KMS-11 (cell line): ENCODE data around the gene ZNF30.

Experiments used
- H2AFZ ChIP-seq: fragments of 200-600 bp; sonication (generic); 2 replicates; pipeline ENCODE4 v1.6.1; 2016; ENCODE audit warnings: antibody characterized with exemption, mixed run types, low read depth
- H3K27ac ChIP-seq: fragments of 200-600 bp; sonication (generic); 2 replicates; pipeline ENCODE4 v1.6.1; 2016; ENCODE audit warnings: mild to moderate bottlenecking, mixed run types
- H3K27me3 ChIP-seq: fragments of 200-600 bp; sonication (generic); 2 replicates; pipeline ENCODE4 v1.6.1; 2017; ENCODE audit warnings: mild to moderate bottlenecking, low read depth, mixed run types, moderate library complexity; ENCODE audit not compliant: insufficient read depth
- H3K36me3 ChIP-seq: fragments of 200-600 bp; sonication (generic); 2 replicates; pipeline ENCODE4 v1.6.1; 2017; ENCODE audit warnings: mild to moderate bottlenecking, mixed run types; ENCODE audit not compliant: insufficient read depth
- H3K4me1 ChIP-seq: fragments of 200-600 bp; sonication (generic); 2 replicates; pipeline ENCODE4 v1.6.1; 2016; ENCODE audit warnings: mild to moderate bottlenecking, low read depth, mixed run types; ENCODE audit not compliant: poor library complexity, severe bottlenecking
- H3K4me2 ChIP-seq: fragments of 200-600 bp; sonication (generic); 2 replicates; pipeline ENCODE4 v1.7.0; 2016; ENCODE audit warnings: mild to moderate bottlenecking, mixed run types
- H3K4me3 ChIP-seq: fragments of 200-600 bp; sonication (generic); IDR thresholded peaks from 2 replicates; pipeline ENCODE4 v1.6.1; 2017; ENCODE audit warnings: low read depth, low read length, mixed read lengths; ENCODE audit not compliant: insufficient read depth
- H3K79me2 ChIP-seq: fragments of 200-600 bp; sonication (generic); 2 replicates; pipeline ENCODE4 v1.6.1; 2016; ENCODE audit warnings: low read depth, mixed run types; ENCODE audit not compliant: insufficient read depth
- H3K9ac ChIP-seq: fragments of 200-600 bp; sonication (generic); 2 replicates; pipeline ENCODE4 v1.6.1; 2016; ENCODE audit warnings: mild to moderate bottlenecking, mixed run types
- H4K20me1 ChIP-seq: fragments of 200-600 bp; sonication (generic); 2 replicates; pipeline ENCODE4 v1.6.1; 2016; ENCODE audit warnings: mild to moderate bottlenecking, mixed run types; ENCODE audit not compliant: insufficient read depth
- CTCF ChIP-seq: fragments of 200-600 bp; sonication (generic); conservative IDR thresholded peaks from 2 replicates; pipeline ENCODE4 v1.6.1; 2017; ENCODE audit warnings: low read depth, mild to moderate bottlenecking, antibody characterized with exemption, low read length, moderate library complexity, mixed read lengths

The ZNF30 gene

GRCh38 chr19:34936184-34936583 lies 9.5 kb downstream of the ZNF30 start:
- no peak overlapping the region for H3K27ac ChIP-seq
- no peaks in the 10 kb centered on the region for H3K79me2 ChIP-seq
- H2AFZ ChIP-seq: no peak overlapping the region
- H3K4me1 ChIP-seq: no peaks in the 10 kb centered on the region
- no peaks in the 10 kb centered on the region for H3K27me3 ChIP-seq
- TF ChIP-seq CTCF: no peak
- no peak overlapping the region for H3K4me2 ChIP-seq
- no peaks in the 10 kb centered on the region for H4K20me1 ChIP-seq
- H3K9ac ChIP-seq: no peak overlapping the region
- H3K36me3 ChIP-seq: no peaks in the 10 kb centered on the region
- no peak overlapping the region for H3K4me3 ChIP-seq

- H3K79me2 ChIP-seq: no peaks in the 10 kb centered on the region
- H3K27me3 ChIP-seq: no peaks in the 10 kb centered on the region
- no peak overlapping the region for H3K9ac ChIP-seq
- H3K4me3 ChIP-seq: no peak overlapping the region
- no peaks in the 10 kb centered on the region for H3K36me3 ChIP-seq
- H3K27ac ChIP-seq: no peak overlapping the region
- no peak for TF ChIP-seq CTCF
- no peaks in the 10 kb centered on the region for H3K4me1 ChIP-seq
- no peak overlapping the region for H2AFZ ChIP-seq
- H4K20me1 ChIP-seq: no peaks in the 10 kb centered on the region
- H3K4me2 ChIP-seq: no peak overlapping the region
Observed at GRCh38 chr19:34938886-34939285, 12.2 kb downstream of the ZNF30 start.

- H3K79me2 ChIP-seq: no peaks in the 10 kb centered on the region
- H3K9ac ChIP-seq: no peak overlapping the region
- H3K4me1 ChIP-seq: no peaks in the 10 kb centered on the region
- H3K4me3 ChIP-seq: no peak overlapping the region
- no peaks in the 10 kb centered on the region for H3K27me3 ChIP-seq
- H3K36me3 ChIP-seq: no peaks in the 10 kb centered on the region
- H3K27ac ChIP-seq: no peak overlapping the region
- no peak overlapping the region for H3K4me2 ChIP-seq
- TF ChIP-seq CTCF: no peak
- no peaks in the 10 kb centered on the region for H4K20me1 ChIP-seq
- H2AFZ ChIP-seq: no peak overlapping the region
Observed at GRCh38 chr19:34943861-34944573, 17.3 kb downstream of the ZNF30 start.

GRCh38 chr19:34953092-34953491 lies 26.4 kb downstream of the ZNF30 start:
- no peak overlapping the region for H3K27ac ChIP-seq
- no peaks in the 10 kb centered on the region for H4K20me1 ChIP-seq
- H3K79me2 ChIP-seq: no peaks in the 10 kb centered on the region
- no peaks in the 10 kb centered on the region for H3K27me3 ChIP-seq
- no peak overlapping the region for H3K4me2 ChIP-seq
- no peak overlapping the region for H3K4me3 ChIP-seq
- no peaks in the 10 kb centered on the region for H3K4me1 ChIP-seq
- H3K36me3 ChIP-seq: no peaks in the 10 kb centered on the region
- TF ChIP-seq CTCF: no peak
- H3K9ac ChIP-seq: no peak overlapping the region
- H2AFZ ChIP-seq: no peak overlapping the region
